Activated T-cell treated with anti-CD3 and anti-CD28 coated beads, Interleukin-2, amount 50 U/mL, for 48 hours (primary cell): ENCODE data around the gene COL4A2.

Experiments
- DNase-seq, 2 experiments: peaks; one replicate each; pipeline ENCODE4 v3.0.0-alpha.2; 2020

Gene COL4A2

GRCh38 chr13:110341445-110342244 is 34.6 kb downstream of the COL4A2 start:
- no peak for DNase-seq

GRCh38 chr13:110342474-110342873 is 35.4 kb downstream of the COL4A2 start:
- DNase-seq = no peak

GRCh38 chr13:110343241-110343865 is 36.3 kb downstream of the COL4A2 start:
- no peak for DNase-seq

GRCh38 chr13:110344320-110344719 is 37.2 kb downstream of the COL4A2 start:
- no peak for DNase-seq

GRCh38 chr13:110345266-110345665 is 38.2 kb downstream of the COL4A2 start:
- no peak for DNase-seq

- DNase-seq = no peak
These were observed 38.6 kb downstream of the COL4A2 start for GRCh38 chr13:110345701-110346100.

- no peak for DNase-seq
These were observed 39.6 kb downstream of the COL4A2 start for GRCh38 chr13:110346661-110347067.

- DNase-seq = no peak
These were observed 40.0 kb downstream of the COL4A2 start for GRCh38 chr13:110347088-110347487.

DNA sequence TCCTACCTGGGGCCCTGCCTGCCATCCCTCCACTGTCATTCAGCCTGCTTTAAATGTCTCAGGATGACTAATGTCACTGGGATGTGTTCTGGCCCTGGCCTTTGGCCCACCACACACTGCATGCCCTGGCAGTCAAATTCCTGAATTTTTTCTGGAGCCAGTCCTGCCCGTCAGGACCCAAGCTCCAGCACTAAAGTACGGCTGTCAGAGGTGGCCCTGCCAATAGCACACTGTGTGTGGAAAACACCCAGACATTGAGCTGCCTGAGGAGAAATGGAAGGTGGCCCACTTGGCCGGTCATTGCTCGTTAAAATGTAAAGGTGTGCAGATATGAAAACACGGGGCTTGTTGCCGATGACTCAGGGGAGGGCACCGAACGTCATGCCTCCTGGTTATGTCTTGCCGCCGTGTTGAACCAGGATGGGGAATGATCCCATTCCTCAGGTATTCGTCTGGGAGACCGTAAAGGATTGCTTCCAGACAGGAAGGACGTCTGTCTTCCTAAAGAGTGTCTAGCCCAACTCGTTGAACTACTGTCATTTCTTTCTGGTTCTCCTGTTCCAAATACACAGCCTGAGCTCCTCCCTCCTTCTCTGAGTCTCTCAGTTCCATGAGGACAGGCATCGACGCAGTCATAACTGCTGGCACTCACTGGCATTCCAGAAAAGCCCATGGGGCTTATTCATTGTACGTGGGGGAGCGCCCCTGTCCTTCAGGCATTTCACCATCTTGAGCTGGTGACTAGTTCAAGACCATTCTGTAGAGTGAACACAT is 40.6 kb downstream of the COL4A2 start:
- DNase-seq = no peak

DNA sequence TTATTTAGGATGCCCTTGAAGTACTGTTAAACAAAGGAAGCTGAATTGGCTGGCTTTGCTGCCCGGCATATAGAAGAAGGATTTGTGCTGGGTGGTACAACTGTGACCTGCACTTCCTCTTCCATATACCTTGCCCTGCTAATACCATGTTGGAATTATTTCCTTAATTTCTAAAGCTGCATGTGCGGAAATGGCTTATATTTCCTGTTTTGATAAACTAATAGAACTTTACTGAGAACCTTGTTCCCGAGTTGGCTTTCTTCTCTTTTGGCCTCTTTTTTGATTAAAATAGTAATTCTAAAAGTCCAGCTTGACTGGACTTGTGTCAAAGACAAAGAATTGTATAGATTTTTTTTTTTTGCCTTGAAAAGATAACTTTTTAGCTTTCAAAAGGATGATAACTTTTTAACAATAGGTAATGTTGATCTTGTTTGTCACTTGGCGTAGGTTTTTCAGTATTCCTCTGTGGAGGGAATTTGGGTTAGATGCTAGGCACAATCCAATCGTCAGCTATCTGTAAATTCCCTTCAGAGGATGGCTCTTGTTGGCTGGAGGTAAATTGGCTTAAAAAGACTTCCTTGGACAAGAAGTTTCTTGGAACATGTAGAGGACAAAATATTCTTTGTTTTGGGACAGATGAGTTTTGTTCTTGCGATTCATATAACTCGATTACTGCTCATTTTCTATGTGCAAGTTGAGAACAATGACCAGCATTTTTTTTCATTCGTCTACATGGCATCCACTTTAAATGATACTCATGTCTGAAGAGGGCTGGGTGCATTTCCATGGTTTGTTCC is 41.4 kb downstream of the COL4A2 start:
- DNase-seq = no peak

DNA sequence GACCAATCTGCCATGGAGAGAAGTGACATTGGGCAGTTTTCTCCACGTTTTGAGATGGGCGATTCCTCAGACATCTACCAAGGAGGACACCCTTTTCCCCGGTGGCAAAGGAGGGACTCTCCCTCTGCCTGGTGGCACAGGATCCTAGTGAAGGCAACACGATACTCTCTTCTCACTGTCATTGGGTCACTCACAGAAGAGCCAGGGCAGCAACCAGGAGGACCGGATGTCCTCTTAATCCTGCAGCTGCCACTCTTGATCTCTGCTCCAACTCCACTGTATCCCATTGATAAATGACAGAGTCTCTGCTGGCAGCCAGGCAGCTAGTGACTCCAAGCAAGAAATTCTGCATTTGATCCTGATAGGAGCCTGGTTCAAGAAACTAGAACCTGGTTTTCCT is 42.2 kb downstream of the COL4A2 start:
- DNase-seq = no peak

GRCh38 chr13:110350049-110350448 is 43.0 kb downstream of the COL4A2 start:
- DNase-seq = no peak

- DNase-seq = no peak
These were observed 43.4 kb downstream of the COL4A2 start for GRCh38 chr13:110350509-110350908.

- DNase-seq = no peak
These were observed 44.7 kb downstream of the COL4A2 start for GRCh38 chr13:110351636-110352420.

GRCh38 chr13:110352735-110353134 is 45.7 kb downstream of the COL4A2 start:
- peak in 1 of 2 experiments; percentile 28 for DNase-seq

GRCh38 chr13:110353339-110353977 is 46.4 kb downstream of the COL4A2 start:
- no peak for DNase-seq

GRCh38 chr13:110354123-110354627 is 47.1 kb downstream of the COL4A2 start:
- DNase-seq = no peak

GRCh38 chr13:110354715-110355473 is 47.8 kb downstream of the COL4A2 start:
- DNase-seq = no peak

GRCh38 chr13:110356362-110356761 is 49.3 kb downstream of the COL4A2 start:
- no peak for DNase-seq

DNA sequence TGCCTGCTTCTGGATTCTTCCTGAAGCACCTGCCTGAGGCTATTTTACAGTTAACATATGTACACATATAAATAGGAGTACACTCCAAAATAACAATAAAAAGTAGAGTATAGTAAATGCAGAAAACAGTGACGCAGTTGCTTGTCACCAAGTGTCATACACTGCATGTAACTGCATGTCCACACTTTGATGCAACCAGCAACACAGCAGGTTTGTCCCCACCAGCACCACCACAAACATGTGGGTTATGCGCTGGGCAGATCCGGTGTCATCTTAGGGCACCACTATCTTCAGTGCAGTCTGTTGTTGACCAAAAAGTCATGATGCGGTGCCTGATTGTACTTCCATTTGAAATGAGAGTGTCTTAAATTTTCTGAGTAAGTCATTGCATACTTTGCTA is 51.3 kb downstream of the COL4A2 start:
- no peak for DNase-seq
